Measurements from ENCODE around the gene MAGI2. TPM values are rescaled to one million over a fixed set of nuclear protein-coding genes. Genes with fewer than 3 reads are reported as not detected.

MAGI2 gene
- total RNA-seq, 1 experiment from 2014 or later = 14.3 TPM

DNA sequence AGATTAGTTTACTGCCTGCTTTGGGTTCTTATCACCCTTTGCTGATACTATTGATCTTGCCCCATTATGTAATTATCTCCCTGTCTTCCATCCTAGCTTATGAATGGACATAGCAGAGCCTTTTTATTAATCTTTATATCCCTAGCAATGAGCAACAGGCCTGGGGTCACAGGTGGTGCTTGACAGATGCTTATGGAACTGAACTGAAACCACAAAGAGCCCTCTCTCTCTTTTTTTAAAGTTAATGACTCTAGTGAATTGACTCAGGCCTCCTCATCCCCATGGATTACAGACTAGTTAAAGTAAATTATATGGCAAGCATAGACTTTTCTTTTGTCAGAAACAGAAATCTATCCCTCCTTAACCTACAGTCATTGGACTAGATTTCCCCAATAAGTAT, 1389.7 kb downstream of the MAGI2 start:
- Histone ChIP-seq H3K23me2 (ENCODE audit: insufficient read length, low read depth, low read length, poor library complexity, severe bottlenecking) (no peaks in the 10 kb centered on the region), H3K9me3 (ENCODE audit: control insufficient read depth, low read depth, low read length) (no peaks in the 10 kb centered on the region), H2AFZ (ENCODE audit: low read length) (no peak overlapping the region), H3K79me1 (ENCODE audit: insufficient read depth, low read depth, low read length, poor library complexity, severe bottlenecking) (no peaks in the 10 kb centered on the region), H2BK12ac (ENCODE audit: insufficient read length, low read depth, low read length) (no peak overlapping the region), H3K27ac (ENCODE audit: insufficient read length, low read depth, low read length) (no peak overlapping the region), H3T11ph (ENCODE audit: low read length) (no peak overlapping the region), H4K8ac (replicated peaks; ENCODE audit: insufficient read length, low read depth, low read length) (no peak overlapping the region), H3K23ac (ENCODE audit: insufficient read length, low read depth, low read length) (no peak overlapping the region), H3K14ac (ENCODE audit: insufficient read depth, low read length) (no peak overlapping the region), H2BK5ac (ENCODE audit: insufficient read length, low read length) (no peak overlapping the region), H4K20me1 (ENCODE audit: control insufficient read depth, insufficient read depth, insufficient read length) (no peaks in the 10 kb centered on the region), H2BK20ac (ENCODE audit: low read depth, low read length, poor library complexity, severe bottlenecking) (no peak overlapping the region), H3K27me3 (ENCODE audit: insufficient read depth, low read length) (no peaks in the 10 kb centered on the region), H2AK5ac (ENCODE audit: insufficient read length, low read length) (no peak overlapping the region), H2BK120ac (ENCODE audit: low read depth, low read length, poor library complexity, severe bottlenecking) (no peak overlapping the region), H3K4me1 (ENCODE audit: insufficient read depth, low read length) (no peaks in the 10 kb centered on the region), H2BK15ac (ENCODE audit: low read depth, low read length) (no peak overlapping the region), H3K79me2 (ENCODE audit: insufficient read depth, low read length) (no peaks in the 10 kb centered on the region), H3K9ac (ENCODE audit: extremely low read depth, insufficient read length, low read length) (no peak overlapping the region), H3K4ac (ENCODE audit: low read depth, low read length) (no peak overlapping the region), H3K56ac (ENCODE audit: insufficient read length, low read depth, low read length) (no peak overlapping the region), H3K4me2 (ENCODE audit: insufficient read depth, insufficient read length, low read length) (no peak overlapping the region), H4K91ac (ENCODE audit: insufficient read length, low read depth, low read length) (no peak overlapping the region), H3K18ac (ENCODE audit: insufficient read length, low read depth, low read length) (no peak overlapping the region), H4K5ac (ENCODE audit: insufficient read length, low read depth, low read length) (no peak overlapping the region)
- no peaks in the 10 kb centered on the region for H3K36me3 Mint-ChIP-seq (ENCODE audit: insufficient read depth in 1 of 3, low read depth in 3 of 3)
- H3K9me3 Mint-ChIP-seq = no peaks in the 10 kb centered on the region
- DNase-seq = no peak
- no peaks in the 10 kb centered on the region for H3K27me3 Mint-ChIP-seq (ENCODE audit: low read depth)
- no peak overlapping the region for H3K4me3 Mint-ChIP-seq
- no peak for TF ChIP-seq CTCF (conservative IDR thresholded peaks at IDR 0.05)
- H3K4me1 Mint-ChIP-seq = peaks cover 4 to 5% of the 10 kb centered on the region in 2 experiments; a peak in 3 of 4 replicates
- no peak overlapping the region for H3K27ac Mint-ChIP-seq
